ENCODE measurements around the gene PFDN2. TPM values are rescaled to one million over a fixed set of nuclear protein-coding genes. Genes with fewer than 3 reads are reported as not detected.

Gene PFDN2
- total and polyA plus RNA-seq, 7 donors, result 40.7 to 115 (median 63.4) TPM

DNA sequence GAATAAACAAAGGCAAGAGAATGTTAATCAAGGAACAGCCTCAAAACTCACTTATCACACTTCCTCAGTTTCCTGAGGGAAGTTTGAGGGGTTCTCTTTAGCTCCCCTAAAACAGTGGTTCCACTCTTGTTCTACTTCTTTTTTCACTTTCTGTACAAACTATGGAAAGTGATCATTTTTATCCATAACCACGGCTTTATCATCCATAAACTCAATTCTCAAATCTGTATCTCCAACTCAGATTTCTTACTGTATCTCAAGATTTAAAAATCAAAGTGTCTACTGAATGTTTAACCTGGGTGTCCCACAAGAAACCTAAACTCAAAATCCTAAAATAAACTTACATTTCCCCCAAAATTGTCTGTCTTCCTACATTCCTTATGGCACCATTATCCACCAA, 3.9 kb downstream of the PFDN2 start:
- TF ChIP-seq EP300 (IDR thresholded peaks at IDR 0.05), result no peak
- TF ChIP-seq, protein P1, sequence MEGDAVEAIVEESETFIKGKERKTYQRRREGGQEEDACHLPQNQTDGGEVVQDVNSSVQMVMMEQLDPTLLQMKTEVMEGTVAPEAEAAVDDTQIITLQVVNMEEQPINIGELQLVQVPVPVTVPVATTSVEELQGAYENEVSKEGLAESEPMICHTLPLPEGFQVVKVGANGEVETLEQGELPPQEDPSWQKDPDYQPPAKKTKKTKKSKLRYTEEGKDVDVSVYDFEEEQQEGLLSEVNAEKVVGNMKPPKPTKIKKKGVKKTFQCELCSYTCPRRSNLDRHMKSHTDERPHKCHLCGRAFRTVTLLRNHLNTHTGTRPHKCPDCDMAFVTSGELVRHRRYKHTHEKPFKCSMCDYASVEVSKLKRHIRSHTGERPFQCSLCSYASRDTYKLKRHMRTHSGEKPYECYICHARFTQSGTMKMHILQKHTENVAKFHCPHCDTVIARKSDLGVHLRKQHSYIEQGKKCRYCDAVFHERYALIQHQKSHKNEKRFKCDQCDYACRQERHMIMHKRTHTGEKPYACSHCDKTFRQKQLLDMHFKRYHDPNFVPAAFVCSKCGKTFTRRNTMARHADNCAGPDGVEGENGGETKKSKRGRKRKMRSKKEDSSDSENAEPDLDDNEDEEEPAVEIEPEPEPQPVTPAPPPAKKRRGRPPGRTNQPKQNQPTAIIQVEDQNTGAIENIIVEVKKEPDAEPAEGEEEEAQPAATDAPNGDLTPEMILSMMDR (IDR thresholded peaks at IDR 0.05), result no peak
- no peak for TF ChIP-seq POLR2A (IDR thresholded peaks at IDR 0.05)
- no peak for TF ChIP-seq POLR2AphosphoS5 (IDR thresholded peaks at IDR 0.05)
- DNase-seq, result no peak
- peaks cover 0 to 49% (median 37%) of the 10 kb centered on the region in 4 donors for H3K4me1 ChIP-seq
- WGBS, 2 donors, result 56 to 83% methylated on average over 1 of the region's 1 CpG
- intact Hi-C loops (cut with DNase I), result no loop called here
- peaks cover 0 to 20% (median 0%) of the 10 kb centered on the region in 4 donors for H3K36me3 ChIP-seq
- no peak overlapping the region for H3K4me3 ChIP-seq
- no peak overlapping the region for H3K27ac ChIP-seq
- H3K27me3 ChIP-seq, result no peaks in the 10 kb centered on the region
- no peaks in the 10 kb centered on the region for H3K9me3 ChIP-seq

DNA sequence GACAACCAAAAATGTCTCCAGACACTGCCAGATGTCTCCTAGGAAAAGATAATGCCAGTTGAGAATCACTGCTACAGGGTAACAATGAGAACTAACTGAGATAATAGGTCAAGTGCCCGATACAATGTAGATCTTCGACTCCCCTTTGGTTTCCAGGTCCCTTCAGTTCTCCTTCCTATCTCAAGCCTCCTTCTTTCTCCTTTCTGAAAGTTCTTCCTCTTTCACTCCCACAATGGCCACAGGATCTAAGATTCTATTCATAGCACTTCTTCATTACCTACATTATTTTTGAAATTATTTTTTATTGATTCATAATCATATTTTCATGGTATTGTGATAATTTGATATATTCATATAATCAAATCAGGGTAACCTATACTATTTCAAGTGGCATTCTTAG, 6.3 kb downstream of the PFDN2 start:
- DNase-seq, result no peak
- no peak overlapping the region for H3K27ac ChIP-seq
- H3K27me3 ChIP-seq, result no peaks in the 10 kb centered on the region
- H3K9me3 ChIP-seq, result no peaks in the 10 kb centered on the region
- peaks cover 0 to 34% (median 24%) of the 10 kb centered on the region in 4 donors for H3K4me1 ChIP-seq
- 70 to 90% methylated on average over 2 of the region's 2 CpGs for WGBS, 2 donors
- peaks cover 0 to 20% (median 0%) of the 10 kb centered on the region in 4 donors for H3K36me3 ChIP-seq
- intact Hi-C loops (cut with DNase I), result no loop called here
- TF ChIP-seq, protein P1 (IDR thresholded peaks at IDR 0.05), result no peak
- TF ChIP-seq EP300 (IDR thresholded peaks at IDR 0.05) (no peak), POLR2AphosphoS5 (IDR thresholded peaks at IDR 0.05) (no peak), POLR2A (IDR thresholded peaks at IDR 0.05) (no peak)
- no peak overlapping the region for H3K4me3 ChIP-seq

DNA sequence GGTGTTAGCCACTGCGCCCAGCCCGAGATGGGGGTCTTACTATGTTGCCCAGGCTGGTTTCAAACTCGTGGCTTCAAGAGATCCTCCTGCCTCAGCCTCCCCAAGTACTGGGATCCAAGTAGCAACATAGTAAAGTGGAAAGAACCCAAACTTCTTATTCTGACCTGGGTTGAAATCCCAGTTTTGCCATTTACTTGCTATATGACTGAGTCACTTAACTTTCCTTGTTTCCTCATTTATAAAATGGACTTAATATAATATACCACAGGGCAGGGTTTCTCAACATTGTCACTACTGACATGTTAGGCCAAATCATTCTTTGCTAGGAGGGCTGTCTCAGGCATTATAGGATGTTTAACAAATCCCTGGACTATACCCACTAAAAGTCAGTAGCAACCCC, 6.7 kb downstream of the PFDN2 start:
- no peaks in the 10 kb centered on the region for H3K9me3 ChIP-seq
- no peak overlapping the region for H3K27ac ChIP-seq
- TF ChIP-seq EP300 (IDR thresholded peaks at IDR 0.05), result no peak
- TF ChIP-seq POLR2A (IDR thresholded peaks at IDR 0.05), result no peak
- TF ChIP-seq, protein P1 (IDR thresholded peaks at IDR 0.05), result no peak
- no peak for TF ChIP-seq POLR2AphosphoS5 (IDR thresholded peaks at IDR 0.05)
- H3K4me1 ChIP-seq, result peaks cover 0 to 30% (median 20%) of the 10 kb centered on the region in 4 donors
- no peak for DNase-seq
- WGBS, 2 donors, result 93 to 96% methylated on average over 3 of the region's 3 CpGs
- no peak overlapping the region for H3K4me3 ChIP-seq
- peaks cover 0 to 20% (median 0%) of the 10 kb centered on the region in 4 donors for H3K36me3 ChIP-seq
- no peaks in the 10 kb centered on the region for H3K27me3 ChIP-seq
- intact Hi-C loops (cut with DNase I), result no loop called here

DNA sequence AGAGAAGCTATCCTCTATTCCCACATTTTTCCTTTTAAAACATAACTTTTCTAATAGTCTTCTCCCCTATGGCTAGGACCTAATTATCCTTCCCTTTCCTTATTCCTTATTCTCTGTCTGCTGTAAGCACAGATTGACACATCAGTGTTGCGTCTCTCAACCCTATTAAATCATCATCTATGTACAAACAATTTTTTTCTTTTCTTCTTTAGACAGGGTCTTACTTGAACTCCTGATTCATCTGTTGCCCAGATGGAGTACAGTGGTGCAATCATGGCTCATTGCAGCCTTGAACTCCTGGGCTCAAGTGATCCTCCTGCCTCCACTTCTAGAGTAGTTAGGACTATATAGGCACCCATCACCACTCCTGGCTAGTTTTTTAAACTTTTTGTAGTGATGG, 11.4 kb downstream of the PFDN2 start:
- 95 to 96% methylated on average over 1 of the region's 1 CpG for WGBS, 2 donors
- Histone ChIP-seq H3K4me1 (no peaks in the 10 kb centered on the region), H3K27me3 (no peaks in the 10 kb centered on the region), H3K9me3 (no peaks in the 10 kb centered on the region), H3K36me3 (peaks cover 0 to 24% (median 6%) of the 10 kb centered on the region in 4 donors), H3K27ac (no peak overlapping the region), H3K4me3 (no peak overlapping the region)
- intact Hi-C loops (cut with DNase I), result no loop called here
- TF ChIP-seq, protein P1 (IDR thresholded peaks at IDR 0.05), result no peak
- no peak for TF ChIP-seq POLR2A (IDR thresholded peaks at IDR 0.05)
- TF ChIP-seq POLR2AphosphoS5 (IDR thresholded peaks at IDR 0.05), result no peak
- no peak for TF ChIP-seq EP300 (IDR thresholded peaks at IDR 0.05)
- DNase-seq, result no peak

DNA sequence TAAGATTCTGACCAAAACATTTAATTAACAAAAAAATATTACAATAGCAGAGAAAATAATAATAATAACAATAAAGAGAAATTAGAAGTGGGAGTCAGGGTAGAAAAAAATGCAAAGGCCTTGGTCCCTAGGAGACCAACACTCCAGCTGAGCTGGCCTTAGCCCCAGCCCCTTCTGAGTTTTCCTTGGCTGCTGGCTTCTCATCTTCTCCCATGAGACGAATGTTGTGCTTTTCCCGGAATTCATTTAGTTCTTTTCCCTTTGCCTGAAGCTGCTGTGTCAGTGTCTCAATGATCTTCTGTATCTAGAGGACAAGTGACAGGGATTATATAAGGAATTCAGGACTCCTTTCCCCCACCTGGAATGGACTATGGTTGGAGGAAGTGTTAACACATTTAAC, 17.3 kb downstream of the PFDN2 start:
- no peaks in the 10 kb centered on the region for H3K9me3 ChIP-seq
- H3K36me3 ChIP-seq, result peaks cover 0 to 27% (median 9%) of the 10 kb centered on the region in 4 donors
- intact Hi-C loops (cut with DNase I), result no loop called here
- peaks cover 0 to 19% (median 15%) of the 10 kb centered on the region in 4 donors for H3K4me1 ChIP-seq
- TF ChIP-seq EP300 (IDR thresholded peaks at IDR 0.05) (no peak), POLR2A (IDR thresholded peaks at IDR 0.05) (no peak), POLR2AphosphoS5 (IDR thresholded peaks at IDR 0.05) (no peak)
- TF ChIP-seq, protein P1 (IDR thresholded peaks at IDR 0.05), result no peak
- DNase-seq, result no peak
- H3K27ac ChIP-seq, result no peak overlapping the region
- no peaks in the 10 kb centered on the region for H3K27me3 ChIP-seq
- H3K4me3 ChIP-seq, result no peak overlapping the region
- 84 to 88% methylated on average over 2 of the region's 2 CpGs for WGBS, 2 donors
